Inferior parietal cortex (tissue), 1 donor: Measurements from ENCODE around the gene GALNT12.

Experiments used
- DNase-seq: peaks from one replicate; pipeline ENCODE4 v3.0.0-alpha.2; 2016; ENCODE audit errors: extremely low spot score

Gene GALNT12

DNA sequence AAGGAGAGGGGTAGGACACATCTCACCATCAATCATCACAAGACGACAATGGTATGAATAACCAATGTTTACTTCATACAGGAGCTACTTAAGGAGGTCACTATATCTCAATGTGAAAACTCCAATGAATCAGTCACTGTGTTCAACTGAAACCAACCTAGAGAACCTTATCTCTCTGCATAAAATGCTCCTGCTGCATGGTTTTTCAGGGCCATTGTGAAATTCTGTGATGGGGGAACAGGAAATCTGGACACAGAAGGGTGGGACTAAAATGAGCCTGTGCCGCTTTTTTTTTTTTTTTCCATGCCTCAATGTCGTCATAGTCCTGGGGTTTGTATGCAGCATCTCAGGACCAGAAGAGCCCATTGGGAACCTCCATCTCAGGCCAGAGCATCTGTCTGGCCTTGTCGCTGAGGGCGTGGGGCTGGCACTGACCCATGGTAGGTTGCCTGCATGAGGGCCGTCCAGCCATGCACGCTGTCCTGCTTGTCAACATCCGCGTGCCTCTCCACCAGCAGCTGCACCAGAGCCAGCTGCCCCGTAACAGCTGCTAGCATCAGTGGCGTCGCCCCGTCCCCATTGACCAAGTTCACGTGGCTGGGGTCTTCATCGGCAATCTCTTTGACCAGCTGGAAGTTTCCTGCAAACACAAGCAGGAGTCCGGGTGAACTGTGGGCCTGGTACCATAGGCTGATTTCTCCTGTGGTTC lies 23.8 kb upstream of the GALNT12 start:
- no peak for DNase-seq

DNA sequence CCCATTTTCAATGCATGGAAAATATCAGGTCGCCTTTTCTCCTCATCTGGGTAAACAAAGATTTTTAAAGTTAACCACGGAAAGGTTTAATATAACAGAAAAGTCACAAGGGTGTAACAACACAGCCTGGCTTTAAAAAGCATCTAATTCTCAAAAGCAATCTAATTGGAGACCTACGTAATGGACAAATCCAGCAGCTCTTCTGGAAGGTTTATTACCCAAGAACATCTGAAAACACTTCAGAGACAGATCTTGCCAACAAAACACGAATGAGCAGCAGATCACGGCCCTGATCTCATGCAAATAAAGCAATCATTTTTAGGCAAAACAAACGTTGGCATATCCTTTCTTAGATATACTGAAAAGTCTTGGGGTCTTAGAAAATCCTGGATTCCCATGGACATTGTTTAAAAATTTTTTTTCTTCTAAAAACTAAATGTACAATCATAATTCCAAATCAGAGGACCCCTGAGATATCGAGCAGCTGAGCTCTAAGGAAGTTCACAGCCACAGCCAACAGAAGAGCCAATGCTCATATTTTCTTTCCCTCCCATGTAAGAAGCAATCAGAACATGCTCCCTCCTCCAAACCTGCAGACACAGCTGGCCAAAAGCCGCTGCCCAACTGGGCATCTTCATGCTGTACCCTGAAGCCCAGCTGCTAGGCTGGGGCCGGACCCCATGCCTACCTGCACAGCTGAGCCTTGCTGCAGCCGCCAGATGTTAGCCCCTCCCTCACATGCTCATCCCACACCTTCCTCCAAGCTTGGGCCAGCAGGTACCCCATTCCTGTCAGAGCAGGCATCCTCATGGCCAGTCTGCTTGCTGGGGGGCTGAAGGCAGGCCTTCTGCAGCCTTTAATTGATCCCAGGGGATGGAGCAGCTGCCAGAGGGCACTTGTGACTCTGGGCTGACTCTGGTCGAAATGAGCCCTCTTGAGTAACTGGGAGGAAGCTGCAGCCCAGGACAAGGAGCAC lies 22.4 kb upstream of the GALNT12 start:
- DNase-seq, result no peak

DNA sequence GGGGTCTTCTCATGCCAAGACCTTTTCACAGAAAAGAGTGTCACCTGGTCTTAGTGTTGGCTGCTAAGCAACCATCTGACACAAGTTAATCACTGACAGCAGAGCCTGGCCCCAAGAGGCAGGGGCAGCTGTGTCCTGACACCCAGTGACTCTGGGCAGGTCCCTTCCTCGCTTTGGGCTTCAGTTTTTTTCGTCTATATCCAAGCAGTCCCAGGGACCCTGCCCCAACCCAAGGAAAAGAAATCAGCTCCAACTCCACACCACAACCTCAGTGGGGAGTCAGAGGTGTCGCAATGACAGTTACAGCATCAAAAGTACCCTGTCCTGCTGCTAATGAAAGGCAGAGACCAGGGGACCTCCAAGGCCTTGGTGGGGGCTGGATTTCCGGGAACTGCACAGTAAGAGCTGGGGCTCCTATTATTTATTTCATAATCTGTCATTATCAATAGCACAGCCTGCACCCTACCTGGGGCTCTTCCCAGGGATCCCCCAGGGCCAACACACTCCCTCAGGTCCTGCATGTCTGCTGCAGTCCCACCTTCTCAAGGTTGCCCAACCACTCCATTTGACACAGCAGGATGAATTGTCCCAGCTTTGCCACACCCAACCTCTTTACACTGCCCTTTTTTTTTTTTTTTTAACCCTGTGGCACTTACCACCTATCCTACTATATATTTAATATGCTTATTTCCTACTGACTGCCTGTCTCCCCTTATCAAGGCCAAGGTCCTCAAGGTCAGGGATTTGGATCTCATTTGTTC lies 20.5 kb upstream of the GALNT12 start:
- DNase-seq, result no peak

DNA sequence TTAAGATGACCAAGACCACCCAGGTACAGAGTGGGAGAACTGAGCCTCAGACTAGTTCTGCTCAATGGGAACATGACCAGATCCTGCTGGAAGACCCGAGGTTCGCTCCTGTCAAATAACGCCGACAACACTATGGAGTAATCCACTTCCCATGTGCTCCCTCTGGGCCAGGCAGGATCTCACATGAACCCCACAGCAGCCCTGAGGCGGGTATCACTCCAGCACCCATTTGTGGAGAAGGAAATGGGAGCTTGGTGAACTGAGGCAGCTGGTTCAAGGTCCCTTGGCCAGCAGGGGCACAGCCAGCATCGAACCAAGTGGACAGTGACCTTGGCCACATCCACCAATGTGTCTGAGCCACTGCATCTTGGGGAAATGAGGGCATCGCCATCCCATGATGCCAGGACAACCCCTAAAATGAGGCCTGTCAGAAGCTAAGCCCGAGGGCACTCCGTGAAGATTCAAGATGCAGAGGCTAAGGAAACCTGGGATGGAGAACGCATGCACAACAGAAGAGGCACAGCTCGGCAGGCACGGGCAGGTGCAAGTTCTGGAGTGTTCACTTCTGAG lies 19.6 kb upstream of the GALNT12 start:
- no peak for DNase-seq

DNA sequence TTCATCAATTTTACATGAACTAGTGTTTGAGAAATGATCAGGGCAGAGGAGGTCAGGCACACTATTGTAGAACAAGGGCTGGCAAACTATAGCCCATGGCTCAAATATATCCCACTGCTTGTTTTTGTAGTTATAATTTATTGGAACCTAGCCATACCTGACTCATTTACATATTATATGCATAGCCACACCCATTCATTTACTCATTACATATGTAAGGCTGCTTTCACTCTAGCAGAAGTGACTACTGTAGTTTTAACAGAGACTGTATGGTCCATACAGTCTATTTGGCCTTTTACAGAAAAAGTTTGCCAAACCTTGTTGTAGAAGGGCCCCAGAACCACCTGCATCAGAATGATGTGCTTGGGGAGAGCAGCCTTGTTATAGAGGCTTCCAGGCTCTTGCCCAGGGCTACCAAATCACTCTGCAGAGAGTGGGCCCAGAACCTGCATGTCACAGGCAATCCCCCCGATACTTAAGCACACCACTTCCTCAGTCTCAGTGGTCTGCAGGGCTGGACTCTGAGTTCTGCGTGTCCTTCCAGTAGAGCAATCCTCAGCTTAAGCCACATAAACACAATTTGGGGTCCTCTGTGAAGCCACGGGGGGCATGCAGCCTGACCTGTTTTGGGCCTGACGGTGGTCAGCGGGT lies 17.9 kb upstream of the GALNT12 start:
- no peak for DNase-seq

DNA sequence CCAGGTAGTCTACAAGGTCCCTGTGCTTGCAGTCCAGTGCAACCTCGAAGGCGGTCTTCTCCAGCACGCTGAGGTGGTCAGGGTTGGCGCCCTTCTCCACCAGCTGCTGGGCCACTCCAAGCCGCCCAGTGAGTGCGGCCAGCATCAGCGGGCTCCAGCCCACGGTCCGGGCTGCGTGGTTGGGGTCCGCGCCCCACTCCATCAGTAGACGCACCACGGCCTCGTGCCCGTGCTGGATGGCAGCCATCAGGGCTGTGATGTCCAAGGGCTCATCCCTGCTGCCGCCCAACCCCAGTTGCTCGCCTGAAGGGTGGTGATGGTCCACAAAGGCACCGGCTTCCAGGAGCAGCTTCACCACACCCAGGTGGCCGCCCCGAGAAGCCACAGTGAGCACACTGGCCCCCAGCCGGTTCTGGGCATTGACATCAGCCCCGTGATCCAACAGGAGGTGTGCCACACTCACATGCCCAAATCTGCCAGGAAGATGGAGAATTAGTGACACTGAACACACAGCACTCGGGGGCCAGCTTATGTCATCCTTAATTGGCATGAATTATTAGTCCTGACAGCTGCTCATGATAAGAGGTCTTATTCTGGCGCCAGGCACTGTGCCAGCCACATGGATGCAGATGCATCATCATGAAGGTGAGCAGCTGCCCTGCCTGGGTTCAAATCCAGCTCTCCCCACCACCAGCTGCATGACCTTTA lies 17.2 kb upstream of the GALNT12 start:
- no peak for DNase-seq

DNA sequence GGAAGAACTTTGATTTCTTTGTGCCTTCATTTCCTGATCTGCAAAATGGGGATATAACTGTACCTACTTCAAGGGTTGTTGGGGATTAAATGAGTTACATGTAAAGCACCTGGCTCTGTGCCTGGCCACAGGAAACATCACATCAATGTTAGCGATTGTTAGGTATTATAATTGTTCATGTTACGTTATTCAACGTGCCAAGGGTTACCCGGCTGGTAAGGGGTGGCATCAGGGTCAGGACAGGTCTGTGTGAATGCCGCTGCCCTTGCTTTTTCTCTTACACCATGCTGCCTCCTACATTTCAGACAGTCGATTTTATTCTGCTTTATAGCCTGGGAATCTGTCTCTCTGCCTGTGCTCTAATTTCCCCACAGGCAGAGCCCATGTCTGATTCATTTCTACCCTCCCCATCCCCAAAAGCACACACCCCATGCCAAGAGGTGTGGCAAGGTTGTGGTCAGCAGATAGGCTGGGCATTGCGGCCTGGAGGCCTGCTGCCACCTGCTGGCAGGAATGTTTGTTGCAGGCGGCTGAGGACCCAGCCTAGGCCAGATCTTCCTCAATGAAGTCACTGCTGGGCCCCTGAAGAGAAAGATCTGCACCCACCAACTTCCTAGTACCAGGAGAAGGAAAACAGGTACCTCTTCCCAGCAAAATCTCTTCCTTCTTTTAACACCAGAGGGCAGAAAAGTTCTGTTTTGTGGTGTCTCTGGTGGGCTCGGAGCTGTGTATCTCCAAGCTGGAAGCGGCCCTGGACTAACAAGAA lies 16.4 kb upstream of the GALNT12 start:
- peak; percentile 82 for DNase-seq

DNA sequence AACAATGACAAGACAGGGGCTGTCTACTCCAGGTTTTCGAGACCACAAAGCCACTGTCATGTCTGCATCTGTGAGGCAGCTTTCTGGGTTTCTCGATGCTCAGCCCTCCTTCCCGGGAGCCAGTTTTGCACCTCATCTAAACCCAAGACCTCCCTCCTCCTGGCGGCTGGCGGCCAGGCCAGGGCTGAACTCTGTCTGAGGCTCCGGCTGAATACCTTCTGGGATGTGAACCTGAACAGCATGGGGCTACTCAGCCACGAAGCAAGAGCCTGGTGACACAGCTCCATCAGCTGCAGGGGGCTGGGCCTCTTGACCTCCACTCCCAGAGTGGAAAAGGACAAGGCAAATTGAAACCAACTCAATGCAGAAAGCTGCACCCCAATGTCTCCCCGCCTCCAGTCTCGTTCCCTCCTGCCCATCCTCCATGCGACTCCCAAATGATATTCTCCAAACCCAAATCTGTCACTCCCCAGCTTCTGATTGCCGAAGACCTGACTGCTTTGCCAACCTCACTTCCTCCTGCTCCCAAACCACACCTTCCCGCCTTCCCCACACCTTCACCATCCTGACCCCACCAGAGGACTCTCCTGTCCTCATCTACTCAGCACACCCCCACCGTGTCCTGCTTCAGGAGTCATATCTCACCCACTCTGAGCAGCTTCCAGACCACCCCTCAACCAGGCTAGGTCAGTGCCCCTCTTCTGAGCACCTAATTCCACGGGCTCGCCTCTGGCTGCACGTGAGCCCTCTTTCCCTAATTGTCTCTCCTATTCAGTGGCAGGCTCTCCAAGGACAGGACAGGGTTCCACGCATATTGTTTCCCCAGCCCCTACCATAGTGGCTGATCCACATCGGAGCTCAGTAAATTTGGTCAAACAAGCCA lies 15.6 kb upstream of the GALNT12 start:
- DNase-seq, result no peak

DNA sequence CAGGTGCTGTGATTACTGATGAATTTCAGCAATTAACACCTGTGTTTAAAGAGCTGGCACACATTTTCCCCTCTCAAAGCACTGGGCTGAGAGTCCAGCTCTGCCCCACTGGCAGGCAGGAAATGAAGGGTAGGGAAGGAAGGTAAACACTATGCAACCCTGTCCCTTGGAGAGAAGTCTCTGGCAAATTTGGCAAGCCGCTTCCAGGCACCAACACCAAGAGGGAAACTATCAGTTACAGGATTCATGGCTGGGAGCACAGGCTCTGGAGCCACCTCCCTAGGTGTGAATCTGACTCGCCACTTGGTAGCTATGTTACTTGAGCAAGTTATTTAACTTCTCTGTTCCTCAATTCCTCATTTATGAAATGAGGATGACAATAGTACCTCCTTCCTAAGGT lies 14.4 kb upstream of the GALNT12 start:
- no peak for DNase-seq

DNA sequence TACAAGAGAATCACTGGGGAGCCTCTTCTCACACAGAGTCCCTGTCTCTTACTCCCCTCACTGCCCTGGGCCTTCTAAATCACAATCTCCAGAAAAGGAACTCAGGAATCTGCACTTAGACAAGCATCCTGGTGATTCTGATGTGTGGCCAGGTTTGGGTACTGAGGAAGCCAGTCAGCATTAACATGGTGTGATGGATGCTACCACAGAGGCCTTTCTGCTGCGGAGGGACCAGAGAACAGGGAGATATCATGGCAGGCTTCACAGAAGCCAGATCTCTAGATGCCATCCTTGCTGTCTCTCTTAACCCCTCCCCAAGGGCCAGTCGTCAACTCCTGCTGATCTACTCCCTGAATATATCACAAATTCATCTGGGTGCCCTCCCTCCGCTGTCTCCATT lies 12.7 kb upstream of the GALNT12 start:
- DNase-seq, result no peak

DNA sequence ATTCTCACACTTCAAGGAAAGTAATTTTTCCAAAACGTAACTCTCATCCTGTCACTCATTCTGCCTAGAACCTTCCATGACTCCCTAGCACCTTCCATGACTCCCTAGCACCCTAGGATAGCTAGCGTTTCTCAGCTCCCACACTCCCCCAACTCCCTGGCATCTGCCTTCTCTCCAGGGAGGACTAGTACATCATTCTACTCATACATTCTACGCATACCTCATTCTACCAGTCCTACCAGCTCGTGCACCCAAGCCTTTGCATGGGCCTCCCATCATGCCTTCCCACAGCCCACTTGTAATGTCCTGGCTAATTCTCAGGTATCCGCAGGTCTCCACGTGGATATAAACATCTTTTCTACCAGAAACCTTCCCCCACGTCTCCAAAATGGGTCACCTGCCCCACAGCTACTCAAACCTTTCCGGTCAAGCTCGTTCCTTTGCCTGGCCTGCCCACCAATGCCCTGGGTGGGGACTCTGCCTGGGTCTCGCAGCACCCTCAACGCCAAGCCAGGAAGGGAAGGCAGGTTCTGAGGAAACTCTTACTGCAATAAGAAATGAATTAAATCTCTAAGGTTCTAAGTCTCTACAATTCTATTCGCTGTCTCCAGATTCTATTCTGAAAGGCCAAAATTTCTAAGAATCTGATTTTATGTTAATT lies 12.0 kb upstream of the GALNT12 start:
- DNase-seq, result no peak

DNA sequence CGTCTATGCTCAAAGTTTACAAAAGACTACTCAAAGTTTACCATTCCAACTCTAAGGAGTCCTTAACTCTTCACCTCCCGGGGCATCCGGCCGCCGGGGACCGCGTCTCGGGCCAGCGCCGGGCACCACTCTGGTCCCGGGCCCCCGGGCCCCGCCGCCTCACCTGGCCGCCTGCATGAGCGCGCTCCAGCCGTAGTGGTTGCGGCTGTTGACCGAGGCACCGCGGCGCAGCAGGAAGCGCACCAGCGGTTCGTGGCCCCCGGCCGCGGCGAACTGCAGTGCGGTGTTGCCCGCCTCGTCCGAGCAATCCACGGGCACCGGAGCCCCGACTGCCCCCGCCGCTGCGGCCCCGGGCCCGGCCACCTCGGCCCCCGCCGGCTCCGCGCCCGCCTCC lies 11.5 kb upstream of the GALNT12 start:
- no peak for DNase-seq

DNA sequence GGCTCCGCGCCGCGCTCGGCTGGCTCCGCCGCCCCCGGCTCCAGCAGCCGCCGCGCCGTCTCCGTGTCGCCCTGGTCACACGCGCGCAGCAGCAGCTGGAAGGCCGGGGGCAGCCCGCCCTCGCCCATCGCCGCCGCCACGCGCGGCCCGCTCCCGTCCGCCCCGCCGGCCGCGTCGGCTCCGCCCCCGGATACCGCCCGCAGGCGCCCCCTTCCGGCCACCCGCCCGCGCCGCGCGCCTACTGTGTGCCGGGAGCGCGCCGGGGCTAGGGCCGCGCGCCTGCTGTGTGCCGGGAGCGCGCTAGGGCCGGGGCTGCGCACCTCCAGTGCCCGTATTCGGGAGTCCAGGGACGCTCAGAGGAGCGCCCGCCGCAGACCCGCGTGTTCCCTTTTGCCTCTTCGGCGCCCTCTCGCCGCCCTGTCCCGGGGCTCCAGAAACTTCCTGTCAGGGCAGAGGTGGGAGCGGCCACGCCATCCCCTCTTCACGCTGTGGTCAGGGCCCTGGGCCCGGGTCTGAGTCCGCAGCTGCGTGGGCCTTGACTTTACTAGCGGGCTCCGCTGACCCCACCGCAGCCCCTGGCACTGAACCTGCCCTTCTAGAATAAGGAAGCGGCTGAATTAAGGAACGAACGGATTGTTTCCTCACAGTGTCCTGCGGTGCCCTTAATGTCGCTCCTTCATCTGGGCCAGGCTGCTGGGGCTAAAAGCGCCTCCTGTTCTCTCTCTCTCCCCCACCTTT lies 10.9 kb upstream of the GALNT12 start, which contains the start of gene ANKS6:
Gene ANKS6, minus strand, starts transcription at position 192 of the 738 bp plus-strand sequence. Its CDS starts 64 bp downstream, at position 128.
- peak; percentile 78 for DNase-seq

DNA sequence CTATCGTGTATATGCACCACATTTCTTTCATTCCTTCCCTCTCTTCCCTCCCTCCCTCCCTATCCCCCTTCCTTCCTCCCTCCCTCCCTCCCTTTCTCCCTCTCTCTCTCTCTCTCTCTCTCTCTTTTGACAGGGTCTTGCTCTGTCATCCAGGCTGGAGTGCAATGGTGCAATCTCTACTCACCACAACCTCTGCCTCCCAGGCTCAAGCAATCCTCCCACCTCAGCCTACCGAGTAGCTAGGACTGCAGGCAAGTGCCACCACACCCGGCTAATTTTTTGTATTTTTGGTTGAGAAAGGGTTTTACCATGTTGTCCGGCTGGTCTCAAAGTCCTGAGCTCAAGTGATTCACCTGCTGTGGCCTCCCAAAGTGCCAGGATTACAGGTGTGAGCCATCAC lies 10.0 kb upstream of the GALNT12 start:
- DNase-seq, result no peak

DNA sequence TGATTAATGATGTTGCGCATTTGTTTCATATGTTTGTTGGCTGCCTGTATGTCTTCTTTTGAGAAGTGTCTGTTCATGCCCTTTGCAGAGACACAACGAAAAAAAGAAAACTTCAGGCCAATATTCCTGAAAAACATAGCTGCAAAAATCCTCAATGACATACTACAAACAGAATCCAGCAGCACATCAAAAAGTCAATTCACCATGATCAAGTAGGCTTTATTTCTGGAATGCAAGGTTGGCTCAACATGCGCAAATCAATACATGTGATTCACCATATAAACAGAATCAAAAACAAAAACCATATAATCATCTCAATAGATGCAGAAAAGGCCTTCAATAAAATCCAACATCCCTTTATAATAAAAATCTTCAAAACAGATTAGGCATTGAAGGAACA lies 9.2 kb upstream of the GALNT12 start:
- no peak for DNase-seq

DNA sequence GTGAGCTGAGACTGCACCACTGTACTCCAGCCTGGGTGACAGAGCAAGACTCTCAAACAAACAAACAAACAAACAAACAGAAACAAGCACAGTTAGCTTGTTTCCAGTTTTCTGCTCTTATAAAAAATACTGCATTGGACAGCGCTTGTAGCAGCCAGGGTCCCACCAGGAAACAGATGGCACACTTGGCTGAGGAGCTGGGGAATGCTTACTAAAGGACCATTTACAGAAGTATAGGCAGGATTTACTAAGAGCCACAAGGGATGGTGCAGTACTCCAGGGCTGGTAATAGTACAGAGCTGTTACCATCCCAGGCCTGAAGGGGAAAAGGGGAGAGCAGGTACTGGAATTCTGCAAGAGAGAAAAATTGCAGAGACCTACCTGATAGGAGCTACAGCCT lies 5.9 kb upstream of the GALNT12 start:
- no peak for DNase-seq

DNA sequence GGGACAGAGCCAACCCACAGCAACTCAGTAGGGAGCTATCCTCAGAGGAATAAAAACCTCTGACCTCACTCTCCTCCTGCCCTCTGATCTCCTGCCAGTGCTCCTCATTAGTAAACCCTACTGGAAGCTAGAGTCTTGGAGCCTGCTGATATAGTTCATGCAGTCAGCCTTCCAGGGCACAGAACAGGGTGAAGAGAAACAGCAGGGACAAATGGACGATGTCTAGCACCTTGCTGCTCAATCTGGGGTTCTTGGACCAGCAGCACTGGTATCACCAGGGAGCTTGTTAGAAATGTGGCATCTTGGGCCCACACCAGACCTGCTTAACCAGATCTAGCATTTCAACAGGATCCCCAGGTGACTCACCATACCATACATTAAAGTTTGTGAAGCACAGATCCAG lies 5.5 kb upstream of the GALNT12 start:
- DNase-seq, result no peak

DNA sequence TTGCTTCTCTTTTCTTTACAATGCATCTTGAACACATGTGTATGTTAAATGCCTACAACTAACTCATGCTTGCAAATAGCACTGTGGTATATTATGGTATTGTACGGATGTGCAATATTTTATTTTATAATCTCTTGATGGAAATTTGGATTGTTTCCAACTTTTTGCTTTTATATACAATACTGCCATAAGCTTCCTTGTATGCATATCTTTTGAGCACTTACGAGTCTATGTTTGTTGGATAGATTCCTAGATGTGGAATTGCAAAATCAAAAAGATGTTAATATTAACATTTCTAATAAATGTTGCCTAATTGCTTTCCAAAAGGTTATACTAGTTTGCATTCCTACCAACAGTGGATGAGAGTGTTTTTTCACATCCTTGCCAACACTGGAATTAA lies 3.4 kb upstream of the GALNT12 start:
- no peak for DNase-seq
